ENCODE measurements around the gene PAM. TPM values are rescaled to one million over a fixed set of nuclear protein-coding genes. Genes with fewer than 3 reads are reported as not detected.

The PAM gene
- total and polyA plus RNA-seq, 2 of the 8 experiments (the other 6 are each of a cell fraction or from before 2014, with no cell fraction given): 30.4 to 67.8 TPM

- Histone ChIP-seq H3K4me1 (replicated peaks in 1 of 4; ENCODE audit: control insufficient read depth in 3 of 4, insufficient read depth in 4 of 4, low read length in 3 of 4) (no peaks in the 10 kb centered on the region), H3K79me2 (ENCODE audit: control insufficient read depth in 1 of 2, insufficient read depth in 2 of 2, low read length in 2 of 2) (no peaks in the 10 kb centered on the region), H2BK12ac (ENCODE audit: low read depth, low read length) (no peak overlapping the region), H3K4me3 (ENCODE audit: extremely low read depth in 1 of 4, insufficient read depth in 2 of 4, low read depth in 3 of 4, low read length in 4 of 4) (no peak overlapping the region), H3K23ac (ENCODE audit: insufficient read length) (no peak overlapping the region), H2BK5ac (ENCODE audit: low read depth, low read length) (no peak overlapping the region), H3K4me2 (ENCODE audit: insufficient read depth in 1 of 2, low read depth in 2 of 2, low read length in 2 of 2) (no peak overlapping the region), H4K8ac (ENCODE audit: extremely low read depth, insufficient read depth, low read length) (no peak overlapping the region), H3K27ac (ENCODE audit: low read depth, low read length) (no peak overlapping the region), H3K36me3 (ENCODE audit: control insufficient read depth in 2 of 4, insufficient read depth in 4 of 4, low read length in 3 of 4) (no peaks in the 10 kb centered on the region; a peak in 1 of 8 replicates), H3K14ac (ENCODE audit: insufficient read length) (no peak overlapping the region), H2AFZ (ENCODE audit: low read length) (no peak overlapping the region), H2BK120ac (replicated peaks; ENCODE audit: low read depth, low read length) (no peak overlapping the region), H3K9me3 (ENCODE audit: insufficient read depth in 2 of 2, low read depth in 1 of 2, low read length in 1 of 2) (no peaks in the 10 kb centered on the region), H3K4ac (replicated peaks; ENCODE audit: insufficient read length, low read depth, low read length) (no peak overlapping the region), H3K56ac (replicated peaks; ENCODE audit: insufficient read length, low read depth, low read length) (no peak overlapping the region), H2BK15ac (ENCODE audit: low read length) (no peak overlapping the region), H3K23me2 (ENCODE audit: low read depth, low read length) (no peaks in the 10 kb centered on the region), H3K18ac (ENCODE audit: extremely low read depth, low read length) (no peak overlapping the region), H4K5ac (ENCODE audit: insufficient read length, low read depth, low read length) (no peak overlapping the region), H3K79me1 (ENCODE audit: low read depth, low read length) (no peaks in the 10 kb centered on the region), H4K91ac (replicated peaks; ENCODE audit: insufficient read length, low read length) (no peak overlapping the region), H4K20me1 (replicated peaks in 1 of 2; ENCODE audit: control insufficient read depth in 1 of 2, insufficient read depth in 2 of 2, low read length in 2 of 2) (no peaks in the 10 kb centered on the region), H3K9ac (replicated peaks in 1 of 4; ENCODE audit: extremely low read depth in 1 of 4, low read depth in 3 of 4, low read length in 3 of 4) (no peak overlapping the region), H2AK5ac (ENCODE audit: low read depth, low read length) (no peak overlapping the region), H3K27me3 (replicated peaks in 1 of 4; ENCODE audit: control insufficient read depth in 3 of 4, extremely low read depth in 1 of 4, insufficient read depth in 3 of 4, low read length in 3 of 4) (no peaks in the 10 kb centered on the region), H2BK20ac (ENCODE audit: low read length) (no peak overlapping the region)
- no peak for FAIRE-seq
- no peak for TF ChIP-seq JUND (IDR thresholded peaks at IDR 0.05; ENCODE audit: low read length)
- no peak for TF ChIP-seq EZH2 (IDR thresholded peaks at IDR 0.05; ENCODE audit: low read depth, low read length, severe bottlenecking)
- peak in 2 of 3 experiments; percentile 22 to 29; a peak in 2 of 4 replicates for TF ChIP-seq CTCF (IDR thresholded peaks at IDR 0.05; ENCODE audit: control extremely low read depth in 1 of 3, insufficient read depth in 1 of 3, low read depth in 1 of 3, low read length in 3 of 3)
- no peak for TF ChIP-seq KDM5A (IDR thresholded peaks at IDR 0.05; ENCODE audit: low read length)
- TF ChIP-seq EP300 (IDR thresholded peaks at IDR 0.05; ENCODE audit: borderline replicate concordance in 1 of 2, low read depth in 2 of 2, low read length in 2 of 2): no peak
- no peak for TF ChIP-seq CBX5 (IDR thresholded peaks at IDR 0.05; ENCODE audit: low read depth, low read length)
- TF ChIP-seq TBP (IDR thresholded peaks at IDR 0.05; ENCODE audit: low read depth, low read length): no peak
- TF ChIP-seq RAD21 (IDR thresholded peaks at IDR 0.05 in 1 of 2, conservative IDR thresholded peaks at IDR 0.05 in 1 of 2; ENCODE audit: low read depth in 2 of 2, low read length in 2 of 2): peak; percentile 37 to 48; a peak in 3 of 4 replicates
- ChIA-PET POLR2A (ENCODE audit: partially characterized antibody) (interaction anchor here (0.6 kb wide), 1 partner anchor 46 kb away, joined by 3 read pairs; no protein-coding TSS in a partner anchor), CTCF (ENCODE audit: partially characterized antibody) (interaction anchor here (0.7 to 5.3 kb wide), 20 partner anchors 11 to 404 kb away, joined by 3 to 29 read pairs (median 5); no protein-coding TSS in a partner anchor)
- WGBS, 2 experiments (ENCODE audit: extremely low coverage in 1 of 2, insufficient coverage in 1 of 2, insufficient read length in 1 of 2, insufficient replicate concordance in 2 of 2, low coverage in 1 of 2, low lambda C conversion rate in 2 of 2, missing lambda C conversion rate in 1 of 2): 77% methylated on average over 1 of the region's 1 CpG; no CpG with 5 or more reads in 1 of the 2 experiments
- no peak for DNase-seq (ENCODE audit: low read depth in 1 of 2, low spot score in 2 of 2)
These were observed 216.7 kb downstream of the PAM start for GRCh38 chr5:102971676-102972293.

Measured in H1 (cell line).